ENCODE measurements around the gene RAB21. TPM values are rescaled to one million over a fixed set of nuclear protein-coding genes. Genes with fewer than 3 reads are reported as not detected.
"Not testable (repeated sequence)": the region's sequence is repeated elsewhere in the genome, so short reads cannot be mapped to it uniquely, and the experiment has no call there.

RAB21 gene
- total RNA-seq, 1 donor from 2014 or later = 66.1 TPM

GRCh38 chr12:71760471-71760870 is 5.8 kb downstream of the RAB21 start:
- Mint-ChIP-seq H3K36me3 (ENCODE audit: unreplicated experiment) (peaks cover 9% of the 10 kb centered on the region), H3K4me1 (ENCODE audit: low read depth, unreplicated experiment) (peaks cover 8% of the 10 kb centered on the region), H3K27ac (ENCODE audit: unreplicated experiment) (no peak overlapping the region), H3K9me3 (ENCODE audit: unreplicated experiment) (peaks cover 2% of the 10 kb centered on the region), H3K27me3 (ENCODE audit: unreplicated experiment) (no peaks in the 10 kb centered on the region), H3K4me3 (ENCODE audit: unreplicated experiment) (no peak overlapping the region)
- TF ChIP-seq CTCF (IDR thresholded peaks at IDR 0.05; ENCODE audit: partially characterized antibody, unreplicated experiment) = no peak
- DNase-seq = no peak

GRCh38 chr12:71761354-71761753 is 6.7 kb downstream of the RAB21 start:
- H3K4me3 Mint-ChIP-seq (ENCODE audit: unreplicated experiment); H3K9me3 Mint-ChIP-seq (ENCODE audit: unreplicated experiment); DNase-seq; H3K27ac Mint-ChIP-seq (ENCODE audit: unreplicated experiment); H3K4me1 Mint-ChIP-seq (ENCODE audit: low read depth, unreplicated experiment); H3K36me3 Mint-ChIP-seq (ENCODE audit: unreplicated experiment); H3K27me3 Mint-ChIP-seq (ENCODE audit: unreplicated experiment): not testable (repeated sequence)

GRCh38 chr12:71763677-71764379 is 9.2 kb downstream of the RAB21 start:
- Mint-ChIP-seq H3K27me3 (ENCODE audit: unreplicated experiment) (no peaks in the 10 kb centered on the region), H3K9me3 (ENCODE audit: unreplicated experiment) (no peaks in the 10 kb centered on the region), H3K36me3 (ENCODE audit: unreplicated experiment) (peaks cover 9% of the 10 kb centered on the region), H3K4me1 (ENCODE audit: low read depth, unreplicated experiment) (peaks cover 5% of the 10 kb centered on the region), H3K4me3 (ENCODE audit: unreplicated experiment) (no peak overlapping the region), H3K27ac (ENCODE audit: unreplicated experiment) (no peak overlapping the region)
- DNase-seq = no peak
- TF ChIP-seq CTCF (IDR thresholded peaks at IDR 0.05; ENCODE audit: partially characterized antibody, unreplicated experiment) = no peak

GRCh38 chr12:71764587-71765321 is 10.1 kb downstream of the RAB21 start:
- no peaks in the 10 kb centered on the region for H3K27me3 Mint-ChIP-seq (ENCODE audit: unreplicated experiment)
- H3K36me3 Mint-ChIP-seq (ENCODE audit: unreplicated experiment) = peaks cover 1% of the 10 kb centered on the region
- no peak for TF ChIP-seq CTCF (IDR thresholded peaks at IDR 0.05; ENCODE audit: partially characterized antibody, unreplicated experiment)
- peaks cover 8% of the 10 kb centered on the region for H3K4me1 Mint-ChIP-seq (ENCODE audit: low read depth, unreplicated experiment)
- no peak for DNase-seq
- H3K27ac Mint-ChIP-seq (ENCODE audit: unreplicated experiment) = no peak overlapping the region
- peaks cover 2% of the 10 kb centered on the region for H3K9me3 Mint-ChIP-seq (ENCODE audit: unreplicated experiment)
- H3K4me3 Mint-ChIP-seq (ENCODE audit: unreplicated experiment) = no peak overlapping the region

GRCh38 chr12:71766202-71766601 is 11.5 kb downstream of the RAB21 start:
- Mint-ChIP-seq H3K9me3 (ENCODE audit: unreplicated experiment) (peaks cover 2% of the 10 kb centered on the region), H3K27me3 (ENCODE audit: unreplicated experiment) (no peaks in the 10 kb centered on the region), H3K4me1 (ENCODE audit: low read depth, unreplicated experiment) (peaks cover 8% of the 10 kb centered on the region), H3K36me3 (ENCODE audit: unreplicated experiment) (no peaks in the 10 kb centered on the region), H3K4me3 (ENCODE audit: unreplicated experiment) (no peak overlapping the region), H3K27ac (ENCODE audit: unreplicated experiment) (no peak overlapping the region)
- DNase-seq = no peak
- no peak for TF ChIP-seq CTCF (IDR thresholded peaks at IDR 0.05; ENCODE audit: partially characterized antibody, unreplicated experiment)

Data from glutamatergic neuron (in vitro differentiated cells).